Astrocyte (in vitro differentiated cells and primary cell): ENCODE data around the gene SDSL. TPM values are rescaled to one million over a fixed set of nuclear protein-coding genes. Genes with fewer than 3 reads are reported as not detected.

ENCODE experiments used
- DNase-seq: peaks from one replicate; pipeline ENCODE4 v3.0.0-alpha.2; 2010; ENCODE audit warnings: low read depth
- FAIRE-seq: peaks from 2 replicates; lab custom pipeline; 2011; peaks lifted over from hg19 to GRCh38; lab: Jason Lieb, UNC
- H2AFZ ChIP-seq: 2 replicates; pipeline ENCODE4 v1.6.0; 2012; ENCODE audit warnings: low read depth, low read length, inconsistent platforms
- H3K27ac ChIP-seq: 2 replicates; pipeline ENCODE4 v1.5.1; 2011; ENCODE audit warnings: low read depth, low read length, inconsistent platforms
- H3K27me3 ChIP-seq: 2 replicates; pipeline ENCODE4 v1.6.0; 2011; ENCODE audit warnings: low read length, inconsistent platforms; ENCODE audit not compliant: insufficient read depth
- H3K36me3 ChIP-seq: 2 replicates; pipeline ENCODE4 v1.5.1; 2011; ENCODE audit warnings: low read length, inconsistent platforms; ENCODE audit not compliant: insufficient read depth
- H3K4me1 ChIP-seq: 2 replicates; pipeline ENCODE4 v1.5.1; 2011; ENCODE audit warnings: low read length, inconsistent platforms; ENCODE audit not compliant: insufficient read depth
- H3K4me2 ChIP-seq: 2 replicates; pipeline ENCODE4 v1.6.0; 2012; ENCODE audit warnings: low read length, inconsistent platforms
- H3K4me3 ChIP-seq: 2 replicates; pipeline ENCODE4 v1.5.1; 2011; ENCODE audit warnings: low read depth, mild to moderate bottlenecking, low read length, inconsistent platforms; ENCODE audit not compliant: insufficient read depth
- H3K79me2 ChIP-seq: 2 replicates; pipeline ENCODE4 v1.6.0; 2012; ENCODE audit warnings: mild to moderate bottlenecking, low read length, inconsistent platforms; ENCODE audit not compliant: insufficient read depth
- H3K9ac ChIP-seq: 2 replicates; pipeline ENCODE4 v1.6.0; 2012; ENCODE audit warnings: mild to moderate bottlenecking, low read length, inconsistent platforms
- H3K9me3 ChIP-seq: 2 replicates; pipeline ENCODE4 v1.5.1; 2012; ENCODE audit warnings: low read depth, mild to moderate bottlenecking, low read length, inconsistent platforms; ENCODE audit not compliant: insufficient read depth
- H4K20me1 ChIP-seq: 2 replicates; pipeline ENCODE4 v1.6.0; 2012; ENCODE audit warnings: low read length, inconsistent platforms; ENCODE audit not compliant: insufficient read depth
- H3K27ac Mint-ChIP-seq: one replicate; pipeline ENCODE4 v1.8.0; 2021; ENCODE audit warnings: mild to moderate bottlenecking, mixed read lengths; ENCODE audit not compliant: unreplicated experiment
- H3K27me3 Mint-ChIP-seq: one replicate; pipeline ENCODE4 v1.8.0; 2021; ENCODE audit warnings: low read depth, mixed read lengths; ENCODE audit not compliant: unreplicated experiment
- H3K36me3 Mint-ChIP-seq: one replicate; pipeline ENCODE4 v1.8.0; 2021; ENCODE audit warnings: low read depth, mixed read lengths; ENCODE audit not compliant: unreplicated experiment
- H3K4me1 Mint-ChIP-seq: one replicate; pipeline ENCODE4 v1.8.0; 2021; ENCODE audit warnings: low read depth, mixed read lengths; ENCODE audit not compliant: unreplicated experiment
- H3K4me3 Mint-ChIP-seq: one replicate; pipeline ENCODE4 v1.8.0; 2021; ENCODE audit warnings: mild to moderate bottlenecking, moderate library complexity, mixed read lengths; ENCODE audit not compliant: unreplicated experiment
- H3K9me3 Mint-ChIP-seq: one replicate; pipeline ENCODE4 v1.8.0; 2021; ENCODE audit warnings: mild to moderate bottlenecking, mixed read lengths; ENCODE audit not compliant: unreplicated experiment
- CTCF ChIP-seq: IDR thresholded peaks from 2 replicates; pipeline ENCODE4 v1.5.1; 2011; ENCODE audit warnings: low read depth, mild to moderate bottlenecking, inconsistent platforms, low read length, moderate library complexity; ENCODE audit not compliant: insufficient read depth
- EZH2 ChIP-seq: IDR thresholded peaks from 2 replicates; pipeline ENCODE4 v1.6.1; 2012; ENCODE audit warnings: mild to moderate bottlenecking, low read length, inconsistent platforms; ENCODE audit not compliant: insufficient read depth
- total RNA-seq: library from RNA; stranded (reverse); gene quantifications from 2 replicates; pipeline ENCODE4 v1.2.1, GENCODE V29; 2021

The SDSL gene
- total RNA-seq, 1 donor from 2014 or later = 9.5 TPM

- peaks cover 3% of the 10 kb centered on the region for H3K4me1 ChIP-seq
- peaks cover 87% of the 10 kb centered on the region for H3K27me3 ChIP-seq
- no peak for DNase-seq
- Mint-ChIP-seq H3K36me3 (peaks cover 5% of the 10 kb centered on the region), H3K27ac (peak overlapping the region; percentile 86), H3K4me3 (no peak overlapping the region), H3K27me3 (peaks cover 67% of the 10 kb centered on the region), H3K4me1 (peaks cover 2% of the 10 kb centered on the region), H3K9me3 (peaks cover 9% of the 10 kb centered on the region)
- H3K4me2 ChIP-seq = peak overlapping the region; percentile 46
- no peak overlapping the region for H3K4me3 ChIP-seq
- H3K9ac ChIP-seq = no peak overlapping the region
- no peak overlapping the region for H3K27ac ChIP-seq
- peaks cover 5% of the 10 kb centered on the region for H4K20me1 ChIP-seq
- no peak for FAIRE-seq
- no peaks in the 10 kb centered on the region for H3K79me2 ChIP-seq
- TF ChIP-seq CTCF (no peak), EZH2 (peak; percentile 81)
- H3K36me3 ChIP-seq = no peaks in the 10 kb centered on the region
- peaks cover 5% of the 10 kb centered on the region for H3K9me3 ChIP-seq
- H2AFZ ChIP-seq = no peak overlapping the region
Measured at GRCh38 chr12:113464852-113465719, 42.9 kb downstream of the SDSL start.

- Mint-ChIP-seq H3K27ac (no peak overlapping the region), H3K9me3 (peaks cover 9% of the 10 kb centered on the region), H3K27me3 (peaks cover 67% of the 10 kb centered on the region), H3K4me1 (peaks cover 2% of the 10 kb centered on the region), H3K36me3 (peaks cover 5% of the 10 kb centered on the region), H3K4me3 (no peak overlapping the region)
- Histone ChIP-seq H3K4me2 (no peak overlapping the region), H3K79me2 (no peaks in the 10 kb centered on the region), H3K9ac (no peak overlapping the region), H4K20me1 (peaks cover 5% of the 10 kb centered on the region), H3K27ac (no peak overlapping the region), H3K36me3 (no peaks in the 10 kb centered on the region), H3K4me3 (no peak overlapping the region), H3K27me3 (peaks cover 90% of the 10 kb centered on the region), H3K9me3 (peaks cover 5% of the 10 kb centered on the region), H3K4me1 (peaks cover 3% of the 10 kb centered on the region), H2AFZ (no peak overlapping the region)
- TF ChIP-seq CTCF (no peak), EZH2 (no peak)
- FAIRE-seq (no peak), DNase-seq (no peak)
Measured at GRCh38 chr12:113465808-113466453, 43.8 kb downstream of the SDSL start.
